Epidermal melanocyte (primary cell): ENCODE results near the gene TMEM244.
"Not testable (repeated sequence)": the region's sequence is repeated elsewhere in the genome, so short reads cannot be mapped to it uniquely, and the experiment has no call there.

ENCODE experiments used
- DNase-seq: peaks from one replicate; pipeline ENCODE4 v3.0.0; 2011; ENCODE audit warnings: low spot score; ENCODE audit not compliant: insufficient read length

Gene TMEM244

DNA sequence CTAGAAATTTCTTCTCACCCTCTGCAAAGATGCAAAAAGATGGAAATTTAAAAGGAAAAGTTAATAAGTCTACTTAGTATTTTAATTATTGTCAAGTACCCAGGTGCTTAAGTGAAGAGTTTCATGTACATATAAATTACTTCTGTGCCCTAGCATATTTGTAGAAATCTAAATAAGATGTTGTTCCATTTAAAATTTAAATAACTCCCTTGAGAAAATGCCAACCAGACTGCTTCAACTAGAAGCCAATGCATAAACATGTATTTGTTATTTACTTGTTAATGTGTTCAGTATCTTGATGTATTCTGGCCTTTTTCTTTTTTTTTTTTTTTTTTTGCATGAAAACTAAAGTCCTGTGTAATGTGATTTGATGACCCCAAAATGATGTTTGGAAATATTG lies 6.3 kb upstream of the TMEM244 start:
- DNase-seq, result no peak

DNA sequence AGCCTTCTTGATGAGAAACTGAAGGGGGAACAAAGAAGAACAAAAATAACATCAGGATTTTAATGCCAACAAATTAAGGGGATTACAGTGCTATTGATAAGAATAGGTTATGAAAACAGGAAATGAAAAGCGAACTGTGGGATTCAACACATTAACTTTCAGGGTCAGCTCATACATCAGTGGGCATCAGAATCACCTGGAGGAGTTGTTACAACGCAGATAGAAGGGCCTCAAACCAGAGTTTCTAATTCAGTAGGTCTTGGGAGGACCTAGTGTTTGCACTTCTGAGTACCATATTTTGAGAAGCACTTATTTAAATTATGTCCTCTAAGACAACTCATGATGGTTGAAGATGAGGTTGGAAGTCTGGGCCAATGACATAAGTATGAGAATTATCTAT lies 5.6 kb upstream of the TMEM244 start:
- no peak for DNase-seq

- no peak for DNase-seq
Measured at GRCh38 chr6:129866256-129866655, 5.1 kb upstream of the TMEM244 start.

DNA sequence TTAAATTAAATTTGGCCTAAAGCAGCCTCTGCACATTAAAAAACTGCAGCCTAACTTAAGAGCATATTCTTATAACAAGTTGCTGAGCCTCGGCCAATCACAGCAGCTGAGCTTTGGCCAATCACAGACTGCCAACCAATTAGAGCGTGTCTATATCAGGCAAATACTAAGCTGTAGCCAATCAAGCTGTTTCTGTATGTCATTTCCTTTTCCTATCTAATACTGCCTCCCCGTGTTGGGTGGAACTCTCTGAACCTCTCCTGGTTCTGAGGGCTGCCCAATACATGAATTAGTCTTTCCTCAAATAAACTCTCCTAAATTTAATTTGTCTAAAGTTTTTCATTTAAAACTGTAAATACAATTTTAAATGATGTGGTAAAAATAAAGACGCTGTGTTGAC lies 3.9 kb upstream of the TMEM244 start:
- no peak for DNase-seq

GRCh38 chr6:129863664-129864063 lies 2.5 kb upstream of the TMEM244 start:
- DNase-seq, result no peak

- DNase-seq, result no peak
Measured at GRCh38 chr6:129859524-129859923, 1.6 kb downstream of the TMEM244 start.

GRCh38 chr6:129857838-129858237 lies 3.3 kb downstream of the TMEM244 start:
- DNase-seq, result no peak

- DNase-seq, result no peak
Measured at GRCh38 chr6:129853996-129854711, 7.0 kb downstream of the TMEM244 start.

- DNase-seq, result no peak
Measured at GRCh38 chr6:129852257-129852858, 8.8 kb downstream of the TMEM244 start.

- no peak for DNase-seq
Measured at GRCh38 chr6:129849456-129849855, 11.7 kb downstream of the TMEM244 start.

- DNase-seq, result no peak
Measured at GRCh38 chr6:129846761-129847160, 14.4 kb downstream of the TMEM244 start.

DNA sequence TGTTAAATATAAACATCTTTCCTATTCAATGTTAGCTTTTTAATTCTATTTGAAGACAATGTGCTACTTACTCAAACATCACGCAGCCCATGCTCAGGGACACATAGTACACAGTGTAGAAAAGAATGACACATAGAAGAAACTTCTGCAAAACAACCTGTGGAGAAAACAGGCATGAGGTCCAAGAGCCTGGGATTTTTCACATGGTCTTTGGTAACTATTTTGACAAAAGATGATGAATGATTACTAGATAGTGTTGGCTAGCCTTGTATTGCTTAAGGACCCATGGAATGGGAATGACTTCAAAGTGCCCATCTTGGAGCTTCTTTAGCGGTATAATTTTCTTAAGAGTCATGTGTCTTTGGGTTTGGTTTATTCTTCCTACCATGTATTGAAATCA lies 15.4 kb downstream of the TMEM244 start:
- no peak for DNase-seq

GRCh38 chr6:129844118-129844891 lies 16.8 kb downstream of the TMEM244 start:
- DNase-seq, result no peak

GRCh38 chr6:129843573-129843972 lies 17.5 kb downstream of the TMEM244 start:
- no peak for DNase-seq

DNA sequence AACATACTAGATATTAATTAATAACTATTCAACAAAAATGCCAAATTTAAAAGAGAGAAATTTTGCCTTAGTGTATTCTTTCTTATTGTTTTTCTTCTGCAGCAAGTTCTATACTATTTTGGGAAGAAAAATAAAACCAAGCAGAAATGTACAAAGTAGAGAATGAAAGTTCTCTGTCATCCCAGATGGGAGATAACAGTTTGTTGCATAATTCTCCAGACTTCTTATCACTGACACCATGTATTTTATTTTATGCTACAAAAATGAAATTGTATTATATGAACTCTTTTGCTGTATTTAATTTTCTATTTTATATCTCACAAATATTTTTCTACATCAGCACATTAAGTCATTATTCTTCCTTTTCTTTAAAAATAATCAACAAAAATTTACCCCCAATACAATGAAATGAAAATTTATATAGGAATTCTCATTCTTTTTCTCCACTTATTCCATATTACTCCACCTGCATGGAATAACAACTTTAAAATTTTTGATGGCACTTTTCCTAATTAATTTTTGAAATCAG lies 18.2 kb downstream of the TMEM244 start:
- DNase-seq, result no peak

DNA sequence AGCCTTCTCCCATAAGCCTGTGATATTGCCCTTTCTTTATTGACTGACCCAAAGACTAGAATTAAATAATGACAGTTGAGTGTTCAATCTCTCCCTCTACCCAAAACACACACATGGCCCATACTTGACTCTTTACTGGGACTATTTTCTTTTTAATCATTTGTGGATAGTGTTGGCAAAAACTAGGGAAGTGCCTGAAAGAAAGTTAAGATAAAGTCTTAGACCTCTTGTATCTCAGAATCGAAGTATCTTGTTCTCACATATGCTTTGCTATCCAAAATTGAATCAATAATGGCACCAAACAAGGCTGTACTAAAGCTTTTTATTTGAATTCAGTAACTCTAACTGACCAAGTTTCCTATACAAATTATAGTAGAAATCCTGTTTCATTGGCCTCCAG lies 19.0 kb downstream of the TMEM244 start:
- no peak for DNase-seq

DNA sequence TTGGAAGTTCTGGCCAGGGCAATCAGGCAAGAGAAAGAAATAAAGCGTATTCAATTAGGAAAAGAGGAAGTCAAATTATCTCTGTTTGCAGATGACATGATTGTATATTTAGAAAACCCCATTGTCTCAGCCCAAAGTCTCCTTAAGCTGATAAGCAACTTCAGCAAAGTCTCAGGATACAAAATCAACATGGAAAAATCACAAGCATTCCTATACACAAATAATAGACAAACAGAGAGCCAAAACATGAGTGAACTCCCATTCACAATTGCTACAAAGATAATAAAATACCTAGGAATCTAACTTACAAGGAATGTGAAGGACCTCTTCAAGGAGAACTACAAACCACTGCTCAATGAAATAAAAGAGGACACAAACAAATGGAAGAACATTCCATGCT lies 21.6 kb downstream of the TMEM244 start:
- DNase-seq, result not testable (repeated sequence)

DNA sequence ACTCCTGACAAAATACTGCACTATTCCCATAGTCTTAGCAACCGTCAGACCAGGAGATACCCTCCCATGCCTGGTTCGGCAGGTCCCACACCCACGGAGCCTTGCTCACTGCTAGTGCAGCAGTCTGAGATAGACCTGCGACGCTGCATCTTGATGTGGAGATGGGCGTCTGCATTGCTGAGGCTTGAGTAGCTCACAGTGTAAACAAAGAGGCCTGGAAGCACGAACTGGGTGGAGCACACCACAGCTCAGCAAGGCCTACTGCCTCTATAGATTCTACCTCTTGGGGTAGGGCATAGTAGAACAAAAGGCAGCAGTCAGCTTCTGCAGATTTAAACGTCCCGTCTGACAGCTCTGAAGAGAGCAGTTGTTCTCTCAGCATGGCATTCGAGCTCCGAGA lies 25.4 kb downstream of the TMEM244 start:
- no peak for DNase-seq

DNA sequence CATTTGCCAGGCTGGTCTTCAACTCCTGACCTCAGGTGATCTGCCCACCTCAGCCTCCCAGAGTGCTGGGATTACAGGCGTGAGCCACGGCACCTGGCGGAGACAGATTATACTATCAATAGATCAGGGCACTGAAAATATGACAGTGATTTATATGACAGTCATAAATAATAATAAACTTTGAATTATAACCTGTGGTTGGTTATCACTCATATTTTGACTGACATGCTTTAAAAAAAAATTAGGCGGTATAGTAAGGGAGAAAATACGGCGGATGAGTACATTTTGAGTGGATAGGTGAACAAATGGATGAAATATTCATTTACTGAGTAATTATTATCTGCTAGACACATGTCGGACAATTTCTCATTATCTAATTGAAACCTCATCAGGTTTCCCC lies 28.8 kb downstream of the TMEM244 start:
- DNase-seq, result no peak

DNA sequence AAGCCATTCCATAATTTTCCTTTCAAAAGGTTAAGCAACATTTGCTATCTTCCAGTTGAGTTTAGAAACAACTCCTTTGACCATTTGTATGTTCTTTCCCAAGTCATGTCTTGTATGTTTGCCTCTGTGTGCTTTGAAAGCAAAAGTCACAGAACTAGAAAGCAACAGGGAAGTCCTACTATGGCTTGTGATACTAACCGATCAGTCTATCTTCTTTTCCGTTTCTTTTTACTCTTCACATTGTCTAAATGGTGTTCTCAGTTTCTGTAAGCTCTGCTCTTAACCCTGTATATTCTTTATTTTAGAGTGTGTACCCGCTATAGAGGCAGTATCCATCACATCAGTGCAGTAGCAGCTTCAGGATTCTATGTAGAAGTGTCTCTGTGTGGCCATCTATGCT lies 32.9 kb downstream of the TMEM244 start:
- no peak for DNase-seq

- DNase-seq, result no peak
Measured at GRCh38 chr6:129818251-129818650, 42.9 kb downstream of the TMEM244 start.

DNA sequence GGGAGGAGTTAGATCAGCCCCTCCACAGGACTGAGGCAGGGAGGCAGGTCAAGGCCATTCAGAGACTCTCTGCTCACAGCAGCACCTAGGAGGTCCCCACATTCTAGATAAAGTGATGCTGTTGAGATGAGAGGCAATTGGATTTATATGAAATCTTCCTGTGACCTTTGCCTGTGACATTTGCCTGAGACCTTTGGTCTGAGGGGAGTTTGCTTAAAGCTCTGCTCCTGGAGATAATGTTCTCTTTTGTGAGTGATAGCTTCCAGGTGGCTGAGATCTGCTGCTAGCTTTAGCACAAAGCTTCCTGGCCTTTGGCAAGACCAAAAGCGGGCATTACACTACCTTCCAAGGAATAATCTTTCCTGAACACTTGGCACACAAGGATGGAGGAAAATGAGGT lies 43.3 kb downstream of the TMEM244 start:
- no peak for DNase-seq
